Esophagus (tissue), 2 donors: ENCODE data around the gene AOPEP. TPM values are rescaled to one million over a fixed set of nuclear protein-coding genes. Genes with fewer than 3 reads are reported as not detected.

Experiments used
- H3K27ac ChIP-seq, 2 donors: one replicate each; pipeline ENCODE4 v1.5.1; 2013; ENCODE audit warnings: low read depth in 2 of 2, mild to moderate bottlenecking in 2 of 2, inconsistent platforms in 1 of 2, low read length in 1 of 2, moderate library complexity in 1 of 2
- H3K27me3 ChIP-seq, 2 donors: one replicate each; pipeline ENCODE4 v1.6.1; 2013; ENCODE audit warnings: low read length in 2 of 2, control low read depth in 1 of 2, mild to moderate bottlenecking in 1 of 2; ENCODE audit not compliant: insufficient read depth in 2 of 2, control insufficient read depth in 1 of 2
- H3K36me3 ChIP-seq, 2 donors: one replicate each; pipeline ENCODE4 v1.6.1; 2013; ENCODE audit warnings: low read length in 1 of 2; ENCODE audit not compliant: control insufficient read depth in 2 of 2, insufficient read depth in 2 of 2
- H3K4me1 ChIP-seq, 2 donors: one replicate each; pipeline ENCODE4 v1.6.1; 2013; ENCODE audit warnings: low read length in 1 of 2; ENCODE audit not compliant: control insufficient read depth in 2 of 2, insufficient read depth in 2 of 2
- H3K4me3 ChIP-seq, 2 donors: one replicate each; pipeline ENCODE4 v1.5.1; 2013; ENCODE audit warnings: low read length in 2 of 2, mild to moderate bottlenecking in 2 of 2, low read depth in 1 of 2, moderate library complexity in 1 of 2
- H3K9me3 ChIP-seq, 2 donors: one replicate each; pipeline ENCODE4 v1.6.1; 2013; ENCODE audit warnings: mild to moderate bottlenecking in 2 of 2, low read depth in 1 of 2, low read length in 1 of 2, moderate library complexity in 1 of 2; ENCODE audit not compliant: control insufficient read depth in 2 of 2, insufficient read depth in 1 of 2
- WGBS, 2 donors: extraction: QIAGEN DNeasy Blood & Tissue Kit; methylation state at CpG; one replicate each; pipeline ENCODE4 v1.1.7; 2013; 5-methylcytosine and 5-hydroxymethylcytosine counted together
- polyA plus RNA-seq, 2 donors: library from polyadenylated mRNA; stranded (reverse); fragments of 200-250 nt; gene quantifications; one replicate each; pipeline ENCODE4 v1.2.3, GENCODE V29; 2013
- donor health status: healthy with polysubstance abuse.
- donor health status: Bipolar disorder and iron deficiency.

AOPEP gene
- polyA plus RNA-seq, 2 donors = 99.6 to 111 TPM

DNA sequence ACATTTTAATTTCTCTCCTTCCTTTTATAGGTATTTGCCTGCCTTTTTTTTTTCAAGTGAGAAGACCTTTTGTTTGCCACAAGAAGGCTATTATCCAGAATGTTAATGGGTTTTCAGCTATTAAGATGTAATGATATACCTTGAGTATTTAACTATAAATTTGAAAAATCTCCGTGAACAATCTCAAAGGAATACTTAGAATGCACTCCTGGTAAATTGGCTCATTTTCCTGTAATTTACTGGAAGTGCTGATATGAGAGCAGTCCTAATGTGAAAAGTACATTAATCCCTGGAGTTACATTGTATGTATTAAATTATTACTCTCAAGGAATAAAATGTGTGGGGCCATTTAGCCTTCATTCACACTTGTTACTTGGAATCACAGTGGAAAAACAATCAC lies 32.4 kb downstream of the AOPEP start:
- H3K9me3 ChIP-seq = no peaks in the 10 kb centered on the region
- no peaks in the 10 kb centered on the region for H3K27me3 ChIP-seq
- no peak overlapping the region for H3K27ac ChIP-seq
- peaks cover 0 to 6% of the 10 kb centered on the region in 2 donors for H3K36me3 ChIP-seq
- 91 to 92% methylated on average over 1 of the region's 1 CpG for WGBS, 2 donors
- H3K4me3 ChIP-seq = no peak overlapping the region
- H3K4me1 ChIP-seq = no peaks in the 10 kb centered on the region

DNA sequence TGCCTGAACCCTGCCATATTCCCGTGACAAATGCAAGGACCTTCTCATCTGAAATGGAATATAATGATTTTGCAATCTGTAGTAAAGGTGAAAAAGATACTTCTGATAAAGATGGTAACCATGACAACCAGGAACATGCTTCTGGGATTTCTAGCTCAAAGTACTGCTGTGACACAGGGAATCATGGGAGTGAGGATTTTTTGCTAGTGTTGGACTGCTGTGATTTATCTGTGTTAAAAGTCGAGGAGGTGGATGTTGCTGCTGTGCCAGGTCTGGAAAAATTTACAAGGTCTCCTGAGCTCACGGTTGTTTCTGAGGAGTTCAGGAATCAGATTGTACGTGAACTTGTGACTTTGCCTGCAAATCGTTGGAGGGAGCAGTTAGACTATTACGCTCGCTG lies 33.5 kb downstream of the AOPEP start:
- no peak overlapping the region for H3K4me3 ChIP-seq
- H3K27me3 ChIP-seq = no peaks in the 10 kb centered on the region
- H3K36me3 ChIP-seq = peaks cover 0 to 6% of the 10 kb centered on the region in 2 donors
- WGBS, 2 donors = 93 to 94% methylated on average over 7 of the region's 7 CpGs
- no peaks in the 10 kb centered on the region for H3K9me3 ChIP-seq
- no peaks in the 10 kb centered on the region for H3K4me1 ChIP-seq
- H3K27ac ChIP-seq = no peak overlapping the region

DNA sequence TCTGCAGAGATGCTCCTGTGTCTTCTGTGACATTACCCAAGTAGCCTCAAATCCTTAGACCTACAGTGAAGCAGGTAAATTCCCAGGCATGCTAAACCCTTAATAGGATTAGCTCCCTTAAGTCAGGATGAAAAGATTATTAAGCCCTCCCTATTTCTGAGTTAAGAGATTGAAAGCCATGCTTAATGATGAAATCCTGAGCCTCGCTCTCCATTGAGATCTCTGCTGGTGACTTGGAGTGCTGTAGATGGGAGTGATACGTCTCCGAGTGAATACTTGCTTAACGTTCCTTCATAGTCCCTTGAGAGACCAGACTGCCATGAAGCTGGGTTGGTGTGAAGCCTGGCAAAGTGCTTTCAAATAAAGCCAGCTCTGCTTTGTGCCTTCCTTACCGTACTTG lies 34.2 kb downstream of the AOPEP start:
- WGBS, 2 donors = 93 to 94% methylated on average over 5 of the region's 5 CpGs
- Histone ChIP-seq H3K36me3 (peaks cover 0 to 6% of the 10 kb centered on the region in 2 donors), H3K27ac (no peak overlapping the region), H3K9me3 (no peaks in the 10 kb centered on the region), H3K27me3 (no peaks in the 10 kb centered on the region), H3K4me3 (no peak overlapping the region), H3K4me1 (no peaks in the 10 kb centered on the region)

DNA sequence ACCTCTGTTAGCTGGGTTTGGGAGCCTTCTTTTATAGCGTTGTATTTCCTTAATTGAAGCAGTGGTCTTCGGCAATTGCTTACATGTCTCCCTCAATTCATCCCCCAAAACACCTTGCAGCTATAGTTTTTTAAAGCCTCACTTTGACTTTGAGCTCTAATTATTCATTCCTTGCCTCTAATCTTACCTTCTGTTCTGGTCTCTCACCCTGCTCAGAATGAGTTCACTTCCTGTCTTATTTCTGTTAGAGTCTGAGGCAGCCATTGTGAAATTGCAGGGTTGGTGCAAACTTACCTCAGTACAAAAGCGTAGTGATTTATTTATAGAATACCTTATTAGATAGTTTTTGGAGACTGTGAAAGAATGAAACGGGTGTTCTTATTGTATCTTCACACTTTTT lies 35.0 kb downstream of the AOPEP start:
- Histone ChIP-seq H3K4me1 (no peaks in the 10 kb centered on the region), H3K36me3 (peaks cover 0 to 6% of the 10 kb centered on the region in 2 donors), H3K27me3 (no peaks in the 10 kb centered on the region), H3K4me3 (no peak overlapping the region), H3K27ac (no peak overlapping the region), H3K9me3 (no peaks in the 10 kb centered on the region)
- 92% methylated on average over 4 of the region's 4 CpGs for WGBS, 2 donors

DNA sequence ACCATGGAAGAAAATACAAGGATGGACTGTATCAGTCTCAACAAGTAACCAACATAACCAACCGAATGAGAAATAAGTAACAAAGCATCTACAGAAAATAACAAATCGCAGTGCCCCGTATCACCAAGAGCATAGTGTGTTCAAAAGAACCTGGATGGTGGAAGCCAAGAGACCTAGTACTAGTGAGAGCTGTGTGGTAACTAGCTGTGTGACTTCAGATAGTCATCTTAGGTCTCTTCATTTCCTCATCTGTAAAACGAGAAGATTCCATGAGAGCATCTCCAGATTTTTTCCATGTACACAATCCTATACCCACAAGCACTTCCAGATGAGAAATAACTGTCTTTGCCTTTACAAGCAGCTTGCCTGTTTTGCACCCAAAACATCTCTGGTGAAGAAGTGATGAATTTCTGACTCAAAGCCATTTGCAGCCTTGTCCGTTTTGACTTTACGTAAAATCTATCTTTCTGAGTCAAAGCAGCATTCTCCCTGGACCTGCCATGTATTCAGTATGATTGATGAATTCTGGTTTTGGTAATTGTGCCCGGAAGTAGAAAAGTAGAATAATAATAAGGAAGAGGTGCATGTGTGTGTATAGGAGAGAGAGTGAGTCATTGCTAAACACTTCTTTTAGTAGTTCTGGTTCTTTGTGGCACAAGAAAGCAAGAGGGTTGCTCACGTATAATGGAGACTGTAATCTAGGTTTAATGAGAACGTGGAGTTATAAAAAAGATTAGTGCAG lies 41.0 kb downstream of the AOPEP start:
- 80 to 82% methylated on average over 9 of the region's 9 CpGs for WGBS, 2 donors

DNA sequence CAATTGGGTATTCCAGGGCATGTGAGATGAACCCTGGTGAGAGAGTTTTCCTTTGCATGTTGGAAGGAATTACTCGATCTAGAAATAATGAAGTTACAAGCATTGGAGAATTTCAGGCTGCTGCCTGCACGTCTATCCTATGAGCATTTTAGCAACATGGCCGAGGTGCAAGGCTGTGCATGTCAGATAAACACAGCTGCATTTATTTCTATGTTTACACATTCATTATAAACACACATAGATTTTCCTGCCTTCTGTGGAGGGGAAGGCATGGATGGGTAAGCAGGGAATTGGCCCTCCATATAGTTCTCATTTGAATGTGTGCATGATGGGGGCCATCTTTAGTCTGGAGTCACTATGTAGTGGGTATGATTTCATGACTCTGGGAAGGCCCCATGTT lies 42.3 kb downstream of the AOPEP start:
- Histone ChIP-seq H3K4me3 (no peak overlapping the region), H3K9me3 (no peaks in the 10 kb centered on the region), H3K27ac (no peak overlapping the region), H3K4me1 (no peaks in the 10 kb centered on the region), H3K27me3 (no peaks in the 10 kb centered on the region), H3K36me3 (no peaks in the 10 kb centered on the region)
- 84 to 88% methylated on average over 3 of the region's 3 CpGs for WGBS, 2 donors

More for the DNA sequence above, 41.0 kb downstream of the AOPEP start:
- Histone ChIP-seq H3K27ac (no peak overlapping the region), H3K4me1 (no peaks in the 10 kb centered on the region), H3K27me3 (no peaks in the 10 kb centered on the region), H3K4me3 (no peak overlapping the region), H3K36me3 (no peaks in the 10 kb centered on the region), H3K9me3 (no peaks in the 10 kb centered on the region)

DNA sequence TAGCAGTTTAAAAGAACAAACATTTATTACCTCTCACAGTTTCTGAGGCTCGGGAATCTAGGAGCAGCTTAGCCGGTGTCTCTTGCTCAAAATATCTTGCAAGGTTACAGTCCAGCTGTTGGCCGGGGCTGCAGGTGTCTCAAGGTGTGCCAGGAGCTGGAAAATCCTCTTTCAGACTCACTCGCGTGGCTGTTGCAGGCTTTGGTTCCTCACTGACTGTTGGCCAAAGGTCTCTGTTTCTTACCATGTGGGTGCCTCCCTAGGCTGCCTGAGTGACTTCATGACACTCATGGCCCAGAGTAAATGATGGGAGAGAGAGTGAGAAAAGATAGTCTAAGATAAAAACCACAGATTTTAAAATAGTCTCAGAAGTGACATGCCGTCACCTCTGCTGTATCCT lies 43.8 kb downstream of the AOPEP start:
- Histone ChIP-seq H3K36me3 (no peaks in the 10 kb centered on the region), H3K4me1 (no peaks in the 10 kb centered on the region), H3K9me3 (no peaks in the 10 kb centered on the region), H3K27me3 (no peaks in the 10 kb centered on the region), H3K4me3 (no peak overlapping the region), H3K27ac (no peak overlapping the region)
- WGBS, 2 donors = 69 to 88% methylated on average over 6 of the region's 6 CpGs

DNA sequence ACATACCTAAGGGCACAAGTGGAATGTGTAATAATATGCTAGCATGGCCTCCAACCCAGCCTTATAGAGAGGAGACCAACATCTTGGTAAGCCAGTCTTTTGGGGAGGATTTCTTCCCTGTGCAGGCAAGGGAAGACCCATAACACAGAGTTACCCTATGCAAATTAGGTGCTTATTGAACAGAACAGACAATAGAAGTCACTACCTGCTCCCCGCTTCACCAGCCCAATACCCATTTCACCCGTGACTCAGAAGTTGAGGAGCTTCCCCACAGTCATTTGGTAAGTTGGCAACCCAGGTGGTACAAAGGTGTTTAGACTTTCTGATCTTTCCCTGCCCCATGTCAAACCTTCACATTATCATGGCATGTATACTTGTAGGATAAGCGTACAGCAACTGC lies 44.6 kb downstream of the AOPEP start:
- Histone ChIP-seq H3K27me3 (no peaks in the 10 kb centered on the region), H3K9me3 (no peaks in the 10 kb centered on the region), H3K36me3 (no peaks in the 10 kb centered on the region), H3K4me1 (no peaks in the 10 kb centered on the region), H3K4me3 (no peak overlapping the region), H3K27ac (no peak overlapping the region)
- 93 to 95% methylated on average over 3 of the region's 3 CpGs for WGBS, 2 donors

DNA sequence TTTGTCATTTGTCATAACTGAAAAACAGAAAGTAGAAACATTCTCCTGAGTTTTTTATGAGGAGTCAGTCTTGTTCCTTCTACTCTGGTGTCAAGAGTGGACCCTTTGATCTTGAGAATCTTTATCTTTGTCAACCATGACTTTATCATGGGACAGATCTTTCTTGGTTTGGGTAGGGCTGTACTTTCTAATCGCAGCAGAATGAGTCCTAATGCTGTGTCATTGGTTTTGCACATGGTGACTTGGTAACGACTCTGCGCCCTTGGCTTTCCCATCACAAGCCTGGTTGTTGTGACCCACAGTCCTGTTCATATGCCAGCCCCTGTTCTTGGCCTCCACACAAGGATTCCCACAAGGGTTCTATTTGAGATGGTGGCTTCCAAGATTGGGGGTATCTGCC lies 45.6 kb downstream of the AOPEP start:
- 84 to 85% methylated on average over 3 of the region's 3 CpGs for WGBS, 2 donors

DNA sequence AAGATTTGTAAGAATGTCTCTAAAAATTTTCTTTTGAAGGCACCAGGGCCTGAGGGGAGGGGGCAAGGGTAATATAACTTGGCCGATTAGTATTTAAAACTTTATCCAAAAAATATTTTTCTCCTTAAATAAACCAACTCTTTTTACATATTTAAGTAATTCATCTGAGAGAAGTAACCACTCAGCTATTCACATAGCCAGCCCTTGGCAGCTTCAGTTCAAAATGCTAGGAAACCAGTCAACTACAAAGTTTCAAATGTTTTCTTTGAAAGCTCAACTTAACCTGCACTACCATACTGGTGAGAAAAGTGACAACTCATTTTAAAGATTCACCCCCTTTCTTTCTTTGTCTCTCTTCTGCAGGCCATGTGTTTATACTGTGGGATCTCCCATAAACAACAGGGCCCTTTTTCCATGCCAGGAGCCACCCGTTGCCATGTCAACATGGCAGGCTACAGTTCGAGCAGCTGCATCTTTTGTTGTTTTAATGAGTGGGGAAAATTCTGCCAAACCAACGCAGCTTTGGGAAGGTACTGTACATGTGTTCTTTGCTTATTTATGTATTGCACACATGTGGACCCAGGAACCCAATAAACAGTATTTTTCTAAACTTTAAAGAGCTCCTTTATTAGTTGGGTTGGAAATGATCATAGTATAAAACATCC lies 46.3 kb downstream of the AOPEP start:
- Histone ChIP-seq H3K27ac (no peak overlapping the region), H3K36me3 (no peaks in the 10 kb centered on the region), H3K9me3 (no peaks in the 10 kb centered on the region), H3K4me1 (no peaks in the 10 kb centered on the region), H3K27me3 (no peaks in the 10 kb centered on the region), H3K4me3 (no peak overlapping the region)
- WGBS, 2 donors = 50 to 76% methylated on average over 4 of the region's 4 CpGs

More for the DNA sequence above, 45.6 kb downstream of the AOPEP start:
- Histone ChIP-seq H3K9me3 (no peaks in the 10 kb centered on the region), H3K36me3 (no peaks in the 10 kb centered on the region), H3K27ac (peak overlapping the region in 1 of 2 donors; percentile 43), H3K4me3 (no peak overlapping the region), H3K27me3 (no peaks in the 10 kb centered on the region), H3K4me1 (no peaks in the 10 kb centered on the region)
